Neural progenitor cell (in vitro differentiated cells): ENCODE data around the gene TUBB.

Experiments used
- EZH2 ChIP-seq: fragments of 200-600 bp; sonication (generic); IDR thresholded peaks from 2 replicates; pipeline ENCODE4 v1.6.1; 2017; ENCODE audit warnings: antibody characterized with exemption, mild to moderate bottlenecking, moderate library complexity
- EZH2phosphoT487 ChIP-seq: fragments of 200-600 bp; sonication (generic); IDR thresholded peaks from 2 replicates; pipeline ENCODE4 v1.6.1; 2017; ENCODE audit warnings: antibody characterized with exemption
- TF ChIP-seq, protein P1 (sequence below): fragments of 200-600 bp; sonication (generic); IDR thresholded peaks from 2 replicates; pipeline ENCODE4 v1.5.1; 2017; ENCODE audit warnings: antibody characterized with exemption, mild to moderate bottlenecking

DNA sequence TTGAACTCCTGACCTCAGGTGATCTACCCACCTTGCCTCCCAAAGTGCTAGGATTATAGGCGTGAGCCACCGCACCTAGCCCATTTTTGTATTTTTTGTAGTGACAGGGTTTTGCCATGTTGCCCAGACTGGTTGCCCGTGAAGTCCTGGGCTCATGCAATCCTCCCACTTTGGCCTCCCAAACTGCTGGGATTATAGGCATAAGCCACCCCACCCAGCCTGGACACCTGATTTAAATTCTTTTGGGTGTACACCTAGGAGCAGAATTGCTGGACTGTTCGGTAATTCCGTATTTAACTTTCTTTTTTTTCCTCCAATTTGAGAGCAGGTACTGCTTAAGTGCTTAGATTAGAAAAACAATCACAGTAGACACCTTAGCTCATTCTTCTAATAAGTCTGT lies 23.7 kb upstream of the TUBB start:
- TF ChIP-seq, protein P1, sequence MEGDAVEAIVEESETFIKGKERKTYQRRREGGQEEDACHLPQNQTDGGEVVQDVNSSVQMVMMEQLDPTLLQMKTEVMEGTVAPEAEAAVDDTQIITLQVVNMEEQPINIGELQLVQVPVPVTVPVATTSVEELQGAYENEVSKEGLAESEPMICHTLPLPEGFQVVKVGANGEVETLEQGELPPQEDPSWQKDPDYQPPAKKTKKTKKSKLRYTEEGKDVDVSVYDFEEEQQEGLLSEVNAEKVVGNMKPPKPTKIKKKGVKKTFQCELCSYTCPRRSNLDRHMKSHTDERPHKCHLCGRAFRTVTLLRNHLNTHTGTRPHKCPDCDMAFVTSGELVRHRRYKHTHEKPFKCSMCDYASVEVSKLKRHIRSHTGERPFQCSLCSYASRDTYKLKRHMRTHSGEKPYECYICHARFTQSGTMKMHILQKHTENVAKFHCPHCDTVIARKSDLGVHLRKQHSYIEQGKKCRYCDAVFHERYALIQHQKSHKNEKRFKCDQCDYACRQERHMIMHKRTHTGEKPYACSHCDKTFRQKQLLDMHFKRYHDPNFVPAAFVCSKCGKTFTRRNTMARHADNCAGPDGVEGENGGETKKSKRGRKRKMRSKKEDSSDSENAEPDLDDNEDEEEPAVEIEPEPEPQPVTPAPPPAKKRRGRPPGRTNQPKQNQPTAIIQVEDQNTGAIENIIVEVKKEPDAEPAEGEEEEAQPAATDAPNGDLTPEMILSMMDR, result no peak
- no peak for TF ChIP-seq EZH2phosphoT487
- TF ChIP-seq EZH2, result no peak
